ENCODE measurements around the gene SNX30.

Gene SNX30

GRCh38 chr9:112878752-112879151, 128.2 kb downstream of the SNX30 start:
- no peak for DNase-seq (ENCODE audit: low read depth in 2 of 3, low spot score in 1 of 3)

DNA sequence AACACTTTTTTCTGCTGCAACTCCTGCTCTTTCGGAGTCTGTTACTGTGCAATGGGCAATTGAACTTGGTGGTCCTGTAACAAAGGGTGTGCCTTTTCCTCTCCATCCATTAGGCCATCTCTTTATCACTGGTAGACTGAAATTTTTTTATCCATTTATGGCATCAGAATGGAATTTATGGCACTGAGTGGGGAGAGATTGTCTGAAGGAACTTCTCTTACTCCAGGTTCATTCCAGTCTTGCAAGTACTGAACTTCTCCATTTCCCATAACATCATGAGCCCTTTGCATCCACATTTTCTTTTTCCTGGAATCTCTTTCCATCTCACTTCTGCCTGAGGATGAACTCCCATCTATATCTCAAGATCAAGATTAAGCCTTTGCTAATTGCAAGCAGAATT, 130.1 kb downstream of the SNX30 start:
- DNase-seq (ENCODE audit: low read depth in 2 of 3, low spot score in 1 of 3), result no peak

- no peak for DNase-seq (ENCODE audit: low read depth in 2 of 3, low spot score in 1 of 3)
Observed at GRCh38 chr9:112881331-112881730, 130.8 kb downstream of the SNX30 start.

DNA sequence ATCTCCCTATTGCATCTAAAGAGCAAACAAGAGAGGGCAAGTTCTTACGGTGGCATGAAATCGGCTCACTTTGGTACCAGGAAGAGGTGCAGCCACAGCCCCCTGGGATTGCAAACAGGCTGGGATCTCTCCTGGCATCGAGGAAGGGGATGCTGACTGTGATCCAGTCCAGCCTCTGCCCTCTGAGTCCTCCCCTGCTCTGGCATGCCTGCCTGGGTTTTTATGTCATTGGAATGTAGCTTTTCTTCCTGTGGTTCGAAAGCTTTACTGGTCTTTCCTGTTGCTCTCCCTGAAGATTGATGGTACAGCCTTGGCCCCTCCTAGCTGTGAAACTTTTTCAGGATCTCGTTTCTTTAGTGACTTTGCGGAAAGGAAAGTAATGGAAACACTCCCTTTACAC, 133.5 kb downstream of the SNX30 start:
- DNase-seq (ENCODE audit: low read depth in 2 of 3, low spot score in 1 of 3), result no peak

DNA sequence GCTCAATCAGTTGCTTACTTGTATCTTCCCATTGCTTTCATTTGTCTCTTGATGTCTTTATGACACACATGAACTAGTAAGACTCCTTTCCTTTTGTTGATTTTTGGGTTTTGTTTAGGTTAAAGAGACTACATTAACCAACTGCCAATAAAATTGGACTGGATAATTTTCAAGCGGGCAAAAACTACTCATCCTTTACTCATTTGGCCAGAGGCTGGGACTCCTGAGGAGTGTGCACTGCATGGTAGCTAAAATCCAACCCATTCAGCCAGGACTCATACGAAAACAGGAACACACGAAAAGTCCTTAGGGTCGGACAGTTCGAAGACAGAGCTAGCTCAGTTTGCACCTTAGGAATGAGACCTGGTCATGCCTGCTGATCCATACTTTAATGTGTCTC, 134.2 kb downstream of the SNX30 start:
- DNase-seq (ENCODE audit: low read depth in 2 of 3, low spot score in 1 of 3), result no peak

- no peak for DNase-seq (ENCODE audit: low read depth in 2 of 3, low spot score in 1 of 3)
Observed at GRCh38 chr9:112885324-112885723, 134.8 kb downstream of the SNX30 start.

GRCh38 chr9:112886351-112886750, 135.8 kb downstream of the SNX30 start:
- no peak for DNase-seq (ENCODE audit: low read depth in 2 of 3, low spot score in 1 of 3)

- no peak for DNase-seq (ENCODE audit: low read depth in 2 of 3, low spot score in 1 of 3)
Observed at GRCh38 chr9:112887381-112887780, 136.8 kb downstream of the SNX30 start.

DNA sequence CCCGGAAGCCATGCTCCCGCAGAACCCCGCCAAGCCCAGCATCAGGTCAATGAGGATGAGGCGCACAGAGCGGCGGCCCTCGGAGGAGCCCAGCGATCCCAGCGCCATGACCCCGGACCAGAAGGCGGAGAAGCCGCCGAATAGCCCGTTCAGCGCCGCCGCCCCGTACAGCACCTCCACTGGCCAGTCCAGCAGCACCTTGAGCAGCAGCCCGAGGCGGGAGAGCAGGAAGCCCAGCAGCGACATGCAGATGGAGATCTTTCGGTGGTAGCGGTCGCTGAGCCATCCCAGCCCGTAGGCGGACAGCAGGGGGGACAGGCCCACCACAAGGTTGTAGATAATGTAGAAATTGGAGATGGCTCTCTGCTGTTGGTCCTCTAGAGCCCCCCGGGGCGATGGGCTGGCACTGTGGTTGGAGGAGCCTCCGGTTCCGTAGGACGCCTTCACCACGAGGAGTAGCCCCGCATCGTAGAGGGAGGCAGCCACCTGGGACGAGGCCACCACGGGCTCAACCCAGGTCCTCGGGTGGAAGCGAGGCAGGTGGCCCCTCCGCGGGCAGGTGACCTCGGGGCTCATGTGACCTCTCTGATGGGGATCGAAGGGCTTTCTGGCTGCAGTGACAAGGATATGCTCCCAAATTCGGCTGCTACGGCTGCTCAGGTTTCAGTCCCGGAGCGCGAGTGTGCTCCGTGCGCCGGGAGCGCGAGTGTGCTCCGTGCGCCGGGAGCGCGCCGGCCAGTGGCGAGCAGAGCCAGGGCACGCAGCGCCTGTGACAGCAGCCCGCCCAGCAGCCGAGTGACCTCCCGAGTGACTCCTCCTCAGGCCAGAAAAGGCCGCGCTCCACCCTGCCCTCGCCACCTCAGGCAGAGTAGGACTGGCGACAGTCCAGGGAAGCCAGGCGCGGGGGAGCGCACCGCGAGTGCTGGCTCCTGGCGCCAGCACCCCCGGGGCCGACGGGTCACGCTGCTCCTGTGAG, 139.8 kb downstream of the SNX30 start, which contains the start of gene SLC46A2:
Gene SLC46A2 (minus strand): TSS at position 771 of the 976 bp plus-strand sequence. CDS start 195 bp downstream, at position 576.
- no peak for DNase-seq (ENCODE audit: low read depth in 2 of 3, low spot score in 1 of 3)

DNA sequence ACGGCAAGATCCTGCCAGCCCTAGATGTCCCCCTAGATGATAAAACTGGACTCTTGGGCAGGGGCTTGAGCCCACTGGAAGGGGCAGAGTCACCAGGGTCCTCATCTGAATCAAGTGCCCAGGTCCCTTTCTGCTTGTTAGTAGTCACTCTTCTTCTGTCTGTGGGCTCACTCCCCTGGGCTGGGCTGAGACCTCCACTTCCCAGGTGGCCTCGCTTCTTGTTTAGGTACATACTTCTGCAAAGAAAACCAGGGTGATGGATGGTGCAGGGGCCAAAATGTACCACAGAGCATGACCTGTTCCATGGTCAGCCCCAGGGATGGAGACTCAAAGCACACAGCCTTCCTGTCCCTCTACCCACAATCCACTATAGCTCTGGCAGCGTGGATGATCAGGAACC, 141.0 kb downstream of the SNX30 start:
- DNase-seq (ENCODE audit: low read depth in 2 of 3, low spot score in 1 of 3), result no peak

GRCh38 chr9:112892981-112893380, 142.4 kb downstream of the SNX30 start:
- no peak for DNase-seq (ENCODE audit: low read depth in 2 of 3, low spot score in 1 of 3)

DNA sequence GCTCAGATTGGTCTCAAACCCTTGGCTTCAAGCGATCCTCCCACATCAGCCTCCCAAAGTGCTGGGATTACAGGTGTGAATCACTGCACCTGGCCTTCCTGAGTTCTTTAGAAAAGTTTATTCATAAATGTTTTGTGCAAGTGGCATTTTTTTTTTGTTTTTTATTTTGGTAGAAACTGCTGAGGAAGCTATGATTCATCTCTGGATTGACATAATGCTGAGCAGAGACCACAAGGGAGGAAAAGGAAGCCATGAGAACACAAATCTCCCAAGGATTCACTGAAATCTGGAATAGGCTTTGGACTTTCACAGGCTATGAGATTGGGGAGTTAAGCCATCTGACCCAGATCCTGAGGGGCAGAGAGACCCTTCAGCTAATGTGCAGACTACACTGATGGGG, 143.5 kb downstream of the SNX30 start:
- DNase-seq (ENCODE audit: low read depth in 2 of 3, low spot score in 1 of 3), result no peak

DNA sequence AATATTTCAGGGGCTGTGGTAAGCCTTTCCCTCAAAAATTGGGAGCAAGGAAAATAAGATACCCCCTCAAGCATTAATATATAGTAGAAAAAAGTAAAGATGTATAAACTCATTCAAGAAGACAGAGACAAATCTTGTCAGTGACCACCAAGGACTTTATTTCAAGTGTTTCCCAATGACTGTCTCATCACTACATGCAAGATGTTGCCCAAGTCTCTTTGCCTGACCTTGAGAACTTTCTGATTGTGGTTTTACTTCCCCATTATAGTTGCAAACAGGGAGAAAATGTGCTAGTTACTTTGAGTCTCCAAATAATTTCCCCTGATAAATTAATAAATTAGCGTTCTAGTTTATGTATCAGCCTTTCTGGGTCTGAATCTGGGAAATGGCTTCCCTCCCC, 144.1 kb downstream of the SNX30 start:
- no peak for DNase-seq (ENCODE audit: low read depth in 2 of 3, low spot score in 1 of 3)

DNA sequence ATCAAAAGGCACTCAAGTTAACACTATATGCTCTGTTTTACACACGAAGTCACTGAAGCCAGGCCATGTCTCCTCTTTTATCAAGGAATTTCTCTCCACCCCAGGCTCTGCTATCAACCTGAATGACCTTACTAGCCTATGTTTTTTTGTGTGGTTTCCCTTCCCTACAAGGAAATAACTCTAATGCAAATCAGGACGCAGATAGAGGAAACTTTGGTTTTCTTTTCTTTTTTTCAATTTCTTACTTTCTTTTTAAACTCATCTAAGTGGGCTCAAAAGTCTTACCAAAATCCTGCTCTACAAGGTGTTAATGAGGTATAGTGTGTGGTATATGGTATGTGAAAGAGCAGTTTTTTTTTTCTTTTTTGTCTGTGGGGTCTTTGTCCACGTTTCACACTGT, 145.6 kb downstream of the SNX30 start:
- DNase-seq (ENCODE audit: low read depth in 2 of 3, low spot score in 1 of 3), result no peak

- DNase-seq (ENCODE audit: low read depth in 2 of 3, low spot score in 1 of 3), result no peak
Observed at GRCh38 chr9:112898872-112899311, 148.3 kb downstream of the SNX30 start.

- no peak for DNase-seq (ENCODE audit: low read depth in 2 of 3, low spot score in 1 of 3)
Observed at GRCh38 chr9:112900488-112900887, 149.9 kb downstream of the SNX30 start.

DNA sequence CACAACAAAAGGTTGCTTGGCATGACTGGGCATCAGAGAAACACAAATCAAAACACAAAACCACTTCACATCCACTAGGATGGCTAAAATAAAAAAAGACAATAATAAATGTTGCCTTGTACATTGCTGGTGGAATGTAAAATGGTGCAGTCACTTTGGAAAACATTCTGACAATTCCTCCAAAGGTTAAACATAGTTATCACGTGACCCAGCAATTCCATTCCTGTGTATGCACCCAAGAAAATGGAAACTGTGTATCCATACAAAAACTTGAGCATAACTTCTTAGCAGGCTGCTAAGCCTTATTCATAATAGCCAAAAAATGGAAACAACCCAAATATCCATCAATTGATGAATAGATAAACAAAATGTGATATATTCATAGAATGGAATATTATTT, 150.3 kb downstream of the SNX30 start:
- DNase-seq (ENCODE audit: low read depth in 2 of 3, low spot score in 1 of 3), result no peak

GRCh38 chr9:112905084-112905483, 154.5 kb downstream of the SNX30 start:
- no peak for DNase-seq (ENCODE audit: low read depth in 2 of 3, low spot score in 1 of 3)

- DNase-seq (ENCODE audit: low read depth in 2 of 3, low spot score in 1 of 3), result no peak
Observed at GRCh38 chr9:112911736-112912135, 161.2 kb downstream of the SNX30 start.

- DNase-seq (ENCODE audit: low read depth in 2 of 3, low spot score in 1 of 3), result no peak
Observed at GRCh38 chr9:112912636-112913035, 162.1 kb downstream of the SNX30 start.

DNA sequence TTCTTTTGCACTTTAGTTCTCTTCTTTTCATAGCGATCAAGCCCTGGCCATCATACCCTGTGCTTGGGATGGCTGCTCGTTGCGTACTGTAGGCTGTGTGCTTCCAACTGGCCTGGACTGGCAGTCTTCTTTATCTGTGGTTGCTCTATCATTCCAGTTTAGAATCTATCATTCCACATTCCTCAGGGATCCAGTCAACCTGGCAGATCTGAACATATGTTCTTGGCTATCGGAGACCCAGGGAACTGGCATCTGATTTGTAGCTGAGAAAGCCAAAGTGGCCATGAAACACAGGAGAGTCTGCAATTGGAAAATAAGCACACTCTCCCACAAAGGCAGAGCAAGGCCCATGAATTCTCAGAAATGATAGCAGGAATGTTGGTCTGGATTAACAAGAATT, 162.8 kb downstream of the SNX30 start:
- no peak for DNase-seq (ENCODE audit: low read depth in 2 of 3, low spot score in 1 of 3)

DNA sequence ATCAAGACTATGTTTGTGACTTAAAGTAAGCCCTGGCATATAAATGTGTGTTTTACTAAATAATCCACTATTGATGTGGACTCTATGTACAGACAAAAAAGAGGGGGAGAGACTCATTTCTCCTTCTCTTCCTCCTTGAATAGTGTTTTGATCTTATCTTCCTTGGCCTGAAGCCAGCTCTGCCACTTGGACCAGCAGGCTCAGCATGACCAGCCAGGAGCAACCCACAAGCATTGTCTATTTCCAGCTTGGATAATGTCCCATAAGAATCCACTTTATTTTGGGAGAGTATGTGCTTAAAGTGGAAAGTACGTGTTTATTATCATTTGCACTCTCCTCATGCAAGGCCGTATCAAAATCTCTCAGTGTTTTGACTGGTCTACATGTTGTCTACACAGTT, 164.0 kb downstream of the SNX30 start:
- no peak for DNase-seq (ENCODE audit: low read depth in 2 of 3, low spot score in 1 of 3)

Data from stimulated activated CD4-positive, alpha-beta T cell treated with anti-CD3 and anti-CD28 coated beads, Interleukin-12 subunit alpha, Interleukin-12 subunit beta, amount 100 ng/mL, for 48 hours (primary cell).